K562 (cell line): ENCODE results near the gene PTTG1IP. TPM values are rescaled to one million over a fixed set of nuclear protein-coding genes. Genes with fewer than 3 reads are reported as not detected.

ENCODE experiments used
- BMI1 ChIP-seq: fragments of 150-350 bp; IDR thresholded peaks from 2 replicates; pipeline ENCODE4 v1.6.1; 2014; ENCODE audit warnings: low read length
- CREM ChIP-seq: IDR thresholded peaks from 2 replicates; pipeline ENCODE4 v1.6.1; 2014; ENCODE audit warnings: antibody characterized with exemption, low read depth
- CXXC5 ChIP-seq: fragments of 250-450 bp; sonication (Bioruptor Pico); IDR thresholded peaks from 2 replicates; pipeline ENCODE4 v1.8.0; 2022; ENCODE audit warnings: inconsistent platforms, mild to moderate bottlenecking, moderate library complexity
- HDAC8 ChIP-seq: fragments of 450-650 bp; IDR thresholded peaks from 2 replicates; pipeline ENCODE4 v1.6.1; 2016; ENCODE audit warnings: mild to moderate bottlenecking, missing genetic modification characterization, moderate library complexity, missing compliant biosample characterization
- HNRNPK ChIP-seq: fragments of 200-400 bp; formaldehyde crosslinking; IDR thresholded peaks from one replicate; pipeline ENCODE4 v1.6.1; 2018; ENCODE audit warnings: mild to moderate bottlenecking, low read depth, low read length; ENCODE audit not compliant: poor library complexity, severe bottlenecking
- KAT7 ChIP-seq: sonication (generic); formaldehyde crosslinking; IDR thresholded peaks from 2 replicates; pipeline ENCODE4 v1.8.0; 2022; ENCODE audit warnings: missing genetic modification reagents, mild to moderate bottlenecking, borderline replicate concordance
- L3MBTL2 ChIP-seq: fragments of 450-650 bp; IDR thresholded peaks from 2 replicates; pipeline ENCODE4 v1.6.1; 2016; ENCODE audit warnings: mild to moderate bottlenecking, moderate library complexity
- MED1 ChIP-seq: sonication (generic); formaldehyde crosslinking; IDR thresholded peaks from 2 replicates; pipeline ENCODE4 v1.8.1; 2023; ENCODE audit warnings: missing genetic modification reagents, borderline replicate concordance
- MITF ChIP-seq: IDR thresholded peaks from 2 replicates; pipeline ENCODE4 v1.6.1; 2014; ENCODE audit warnings: antibody characterized with exemption
- NCOA4 ChIP-seq: fragments of 450-650 bp; IDR thresholded peaks from 2 replicates; pipeline ENCODE4 v1.6.1; 2018; ENCODE audit warnings: mild to moderate bottlenecking; ENCODE audit not compliant: partially characterized antibody
- NCOA6 ChIP-seq: fragments of 450-650 bp; IDR thresholded peaks from 2 replicates; pipeline ENCODE4 v1.6.1; 2017; ENCODE audit warnings: mild to moderate bottlenecking
- NR1H2 ChIP-seq: sonication (generic); formaldehyde crosslinking; IDR thresholded peaks from 2 replicates; pipeline ENCODE4 v1.4.0; 2020; ENCODE audit warnings: mild to moderate bottlenecking, missing genetic modification reagents
- RBM25 ChIP-seq: fragments of 200-400 bp; formaldehyde crosslinking; IDR thresholded peaks from 2 replicates; pipeline ENCODE4 v1.6.1; 2018; ENCODE audit warnings: low read length, low read depth, moderate library complexity; ENCODE audit not compliant: severe bottlenecking
- SREBF2 ChIP-seq: sonication (generic); formaldehyde crosslinking; IDR thresholded peaks from 2 replicates; pipeline ENCODE4 v1.4.0; 2020; ENCODE audit warnings: mild to moderate bottlenecking, missing genetic modification reagents
- STAG1 ChIP-seq: sonication (generic); formaldehyde crosslinking; IDR thresholded peaks from 2 replicates; pipeline ENCODE4 v1.5.0; 2020; ENCODE audit warnings: missing genetic modification reagents, borderline replicate concordance
- TAF7 ChIP-seq: fragments of 450-650 bp; IDR thresholded peaks from 2 replicates; pipeline ENCODE4 v1.6.1; 2016; ENCODE audit warnings: missing genetic modification characterization, missing compliant biosample characterization
- TBP ChIP-seq: optimal IDR thresholded peaks from 2 replicates; pipeline ENCODE3; 2011; ENCODE audit warnings: low read depth, low read length, improper control_type of control experiment
- ZNF124 ChIP-seq: sonication (generic); formaldehyde crosslinking; IDR thresholded peaks from 2 replicates; pipeline ENCODE4 v1.8.1; 2022; ENCODE audit warnings: missing genetic modification reagents
- ZNF197 ChIP-seq: fragments of 200-800 bp; sonication (Bioruptor generic); IDR thresholded peaks from 2 replicates; pipeline ENCODE4 v1.6.1; 2016; ENCODE audit warnings: low read depth, missing genetic modification characterization, missing compliant biosample characterization
- ZNF212 ChIP-seq: fragments of 450-650 bp; formaldehyde crosslinking; IDR thresholded peaks from 2 replicates; pipeline ENCODE4 v1.4.0; 2020; ENCODE audit warnings: mild to moderate bottlenecking
- ZNF232 ChIP-seq: sonication (generic); formaldehyde crosslinking; IDR thresholded peaks from 2 replicates; pipeline ENCODE4 v1.8.0; 2022; ENCODE audit warnings: mild to moderate bottlenecking, missing genetic modification reagents
- ZNF253 ChIP-seq: fragments of 250-450 bp; sonication (Bioruptor Pico); conservative IDR thresholded peaks from 2 replicates; pipeline ENCODE4 v1.6.1; 2021; ENCODE audit warnings: mild to moderate bottlenecking
- ZNF717 ChIP-seq: fragments of 250-450 bp; sonication (Bioruptor Pico); IDR thresholded peaks from 2 replicates; pipeline ENCODE4 v1.5.0; 2021
- polyA plus RNA-seq, 8 experiments: library from polyadenylated mRNA; depleted of rRNA in 4 of 8; stranded (reverse) in 5 of 8; unstranded in 3 of 8; fragments of >200 nt; fragmentation: Nextera tagmentation in 2 of 8; fragmentation: Illumina TruSeq in 1 of 8; extraction: Ambion mirVana in 2 of 8; extraction: Trizol in 1 of 8; gene quantifications; 2 replicates each; pipeline versions ENCODE4 v1.2.1 to v1.2.3, GENCODE V29; 2011 to 2014; ENCODE audit warnings: inconsistent platforms in 1 of 8, missing spikeins in 1 of 8
- total RNA-seq, 7 experiments: library from RNA; depleted of rRNA in 6 of 7; stranded (reverse); fragments of >200 nt in 6 of 7; fragmentation: Illumina TruSeq in 2 of 7; extraction: Trizol in 2 of 7; gene quantifications; 2 replicates each; pipeline versions ENCODE4 v1.2.1 to v1.2.3, GENCODE V29; 2011 to 2021; ENCODE audit warnings: low replicate concordance in 1 of 7
- TF ChIP-seq, protein P1 (sequence below): fragments of 450-650 bp; IDR thresholded peaks from 2 replicates; pipeline ENCODE4 v1.7.1; 2018; ENCODE audit warnings: mild to moderate bottlenecking, low read depth; ENCODE audit not compliant: partially characterized antibody
- TF ChIP-seq, protein P2 (sequence below): sonication (generic); formaldehyde crosslinking; IDR thresholded peaks from 2 replicates; pipeline ENCODE4 v1.8.0; 2022; ENCODE audit warnings: mild to moderate bottlenecking, missing genetic modification reagents, borderline replicate concordance

Gene PTTG1IP
- total and polyA plus RNA-seq, 9 of the 15 experiments (the other 6 are each of a cell fraction or from before 2014, with no cell fraction given) = 5.0 to 99.3 (median 82.4) TPM

GRCh38 chr21:44892536-44893277, 19.2 kb upstream of the PTTG1IP start (continued):
- TF ChIP-seq TAF7 (tag) (no peak), BMI1 (no peak), HNRNPK (no peak), HDAC8 (tag) (no peak), ZNF212 (CRISPR knock-in tag) (no peak), MED1 (CRISPR knock-in tag) (no peak), SREBF2 (CRISPR knock-in tag) (no peak), CREM (peak; percentile 45; the same call in 1 of the 2 replicates), NR1H2 (CRISPR knock-in tag) (0 out of 2 replicates have a peak, but pooled peaks have one; percentile 58), NCOA4 (no peak), RBM25 (no peak), STAG1 (CRISPR knock-in tag) (peak; percentile 25; the same call in 1 of the 2 replicates), KAT7 (CRISPR knock-in tag) (no peak), CXXC5 (CRISPR knock-in tag) (0 out of 2 replicates have a peak, but pooled peaks have one; percentile 30), TBP (no peak), ZNF717 (CRISPR knock-in tag) (no peak), MITF (no peak), ZNF232 (no peak), L3MBTL2 (0 out of 2 replicates have a peak, but pooled peaks have one; percentile 23), ZNF197 (CRISPR knock-in tag) (no peak), NCOA6 (no peak), ZNF124 (CRISPR knock-in tag) (no peak), ZNF253 (CRISPR knock-in tag) (no peak)
- TF ChIP-seq, protein P1, sequence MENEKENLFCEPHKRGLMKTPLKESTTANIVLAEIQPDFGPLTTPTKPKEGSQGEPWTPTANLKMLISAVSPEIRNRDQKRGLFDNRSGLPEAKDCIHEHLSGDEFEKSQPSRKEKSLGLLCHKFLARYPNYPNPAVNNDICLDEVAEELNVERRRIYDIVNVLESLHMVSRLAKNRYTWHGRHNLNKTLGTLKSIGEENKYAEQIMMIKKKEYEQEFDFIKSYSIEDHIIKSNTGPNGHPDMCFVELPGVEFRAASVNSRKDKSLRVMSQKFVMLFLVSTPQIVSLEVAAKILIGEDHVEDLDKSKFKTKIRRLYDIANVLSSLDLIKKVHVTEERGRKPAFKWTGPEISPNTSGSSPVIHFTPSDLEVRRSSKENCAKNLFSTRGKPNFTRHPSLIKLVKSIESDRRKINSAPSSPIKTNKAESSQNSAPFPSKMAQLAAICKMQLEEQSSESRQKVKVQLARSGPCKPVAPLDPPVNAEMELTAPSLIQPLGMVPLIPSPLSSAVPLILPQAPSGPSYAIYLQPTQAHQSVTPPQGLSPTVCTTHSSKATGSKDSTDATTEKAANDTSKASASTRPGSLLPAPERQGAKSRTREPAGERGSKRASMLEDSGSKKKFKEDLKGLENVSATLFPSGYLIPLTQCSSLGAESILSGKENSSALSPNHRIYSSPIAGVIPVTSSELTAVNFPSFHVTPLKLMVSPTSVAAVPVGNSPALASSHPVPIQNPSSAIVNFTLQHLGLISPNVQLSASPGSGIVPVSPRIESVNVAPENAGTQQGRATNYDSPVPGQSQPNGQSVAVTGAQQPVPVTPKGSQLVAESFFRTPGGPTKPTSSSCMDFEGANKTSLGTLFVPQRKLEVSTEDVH = no peak
- TF ChIP-seq, protein P2, sequence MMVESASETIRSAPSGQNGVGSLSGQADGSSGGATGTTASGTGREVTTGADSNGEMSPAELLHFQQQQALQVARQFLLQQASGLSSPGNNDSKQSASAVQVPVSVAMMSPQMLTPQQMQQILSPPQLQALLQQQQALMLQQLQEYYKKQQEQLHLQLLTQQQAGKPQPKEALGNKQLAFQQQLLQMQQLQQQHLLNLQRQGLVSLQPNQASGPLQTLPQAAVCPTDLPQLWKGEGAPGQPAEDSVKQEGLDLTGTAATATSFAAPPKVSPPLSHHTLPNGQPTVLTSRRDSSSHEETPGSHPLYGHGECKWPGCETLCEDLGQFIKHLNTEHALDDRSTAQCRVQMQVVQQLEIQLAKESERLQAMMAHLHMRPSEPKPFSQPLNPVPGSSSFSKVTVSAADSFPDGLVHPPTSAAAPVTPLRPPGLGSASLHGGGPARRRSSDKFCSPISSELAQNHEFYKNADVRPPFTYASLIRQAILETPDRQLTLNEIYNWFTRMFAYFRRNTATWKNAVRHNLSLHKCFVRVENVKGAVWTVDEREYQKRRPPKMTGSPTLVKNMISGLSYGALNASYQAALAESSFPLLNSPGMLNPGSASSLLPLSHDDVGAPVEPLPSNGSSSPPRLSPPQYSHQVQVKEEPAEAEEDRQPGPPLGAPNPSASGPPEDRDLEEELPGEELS (CRISPR knock-in tag) = no peak
